Neural cell (in vitro differentiated cells): ENCODE data around the gene COL4A1.

Source experiments
- EZH2 ChIP-seq: fragments of 200-600, 300-800 bp; shearing (Covaris generic), sonication (generic); IDR thresholded peaks from 2 replicates; pipeline ENCODE4 v1.6.1; 2014; ENCODE audit warnings: antibody characterized with exemption, low read length, borderline replicate concordance, mild to moderate bottlenecking; ENCODE audit not compliant: insufficient read depth, poor library complexity, severe bottlenecking
- SMC3 ChIP-seq: fragments of 450-650 bp; conservative IDR thresholded peaks from 2 replicates; pipeline ENCODE4 v1.6.1; 2014; ENCODE audit warnings: antibody characterized with exemption, mild to moderate bottlenecking, moderate library complexity; ENCODE audit not compliant: poor library complexity
- TF ChIP-seq, protein P1 (sequence below): fragments of 450-650 bp; IDR thresholded peaks from 2 replicates; pipeline ENCODE4 v1.5.1; 2014; ENCODE audit warnings: antibody characterized with exemption, mild to moderate bottlenecking, moderate library complexity; ENCODE audit not compliant: poor library complexity, severe bottlenecking

DNA sequence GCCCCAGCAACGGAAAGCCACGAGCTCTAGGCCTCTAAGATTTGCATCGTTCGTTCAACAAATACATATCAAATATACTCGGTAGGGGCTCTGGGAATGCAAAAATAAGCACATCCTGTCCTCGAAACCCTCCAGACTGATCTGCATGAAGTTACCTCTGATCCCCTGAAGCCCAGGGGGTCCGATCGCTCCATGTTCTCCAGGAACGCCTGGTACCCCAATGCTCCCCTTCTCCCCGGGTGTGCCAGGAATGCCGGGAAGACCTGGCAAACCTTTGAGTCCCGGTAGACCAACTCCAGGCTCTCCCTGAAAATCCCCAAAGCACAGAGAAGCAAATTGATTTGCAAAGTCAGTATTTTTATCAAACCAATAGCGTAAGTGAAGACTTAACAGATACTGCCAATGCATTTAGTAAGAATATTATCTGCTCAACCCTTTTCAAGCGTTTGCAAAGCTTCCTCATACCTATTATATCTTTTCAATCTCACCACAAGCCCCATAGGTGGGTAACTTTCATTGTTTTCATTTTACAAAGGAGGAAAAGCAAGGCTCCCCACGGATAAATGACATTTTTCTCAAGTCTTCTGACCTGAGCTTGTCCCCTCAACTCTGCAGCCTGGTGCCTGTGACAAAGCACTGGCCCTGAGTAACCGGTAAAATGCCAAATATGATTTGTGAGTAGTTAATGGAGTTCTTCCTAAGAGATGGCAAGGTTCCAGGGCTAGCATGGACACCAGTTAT lies 127.7 kb downstream of the COL4A1 start:
- TF ChIP-seq EZH2 (no peak), SMC3 (no peak)
- TF ChIP-seq, protein P1, sequence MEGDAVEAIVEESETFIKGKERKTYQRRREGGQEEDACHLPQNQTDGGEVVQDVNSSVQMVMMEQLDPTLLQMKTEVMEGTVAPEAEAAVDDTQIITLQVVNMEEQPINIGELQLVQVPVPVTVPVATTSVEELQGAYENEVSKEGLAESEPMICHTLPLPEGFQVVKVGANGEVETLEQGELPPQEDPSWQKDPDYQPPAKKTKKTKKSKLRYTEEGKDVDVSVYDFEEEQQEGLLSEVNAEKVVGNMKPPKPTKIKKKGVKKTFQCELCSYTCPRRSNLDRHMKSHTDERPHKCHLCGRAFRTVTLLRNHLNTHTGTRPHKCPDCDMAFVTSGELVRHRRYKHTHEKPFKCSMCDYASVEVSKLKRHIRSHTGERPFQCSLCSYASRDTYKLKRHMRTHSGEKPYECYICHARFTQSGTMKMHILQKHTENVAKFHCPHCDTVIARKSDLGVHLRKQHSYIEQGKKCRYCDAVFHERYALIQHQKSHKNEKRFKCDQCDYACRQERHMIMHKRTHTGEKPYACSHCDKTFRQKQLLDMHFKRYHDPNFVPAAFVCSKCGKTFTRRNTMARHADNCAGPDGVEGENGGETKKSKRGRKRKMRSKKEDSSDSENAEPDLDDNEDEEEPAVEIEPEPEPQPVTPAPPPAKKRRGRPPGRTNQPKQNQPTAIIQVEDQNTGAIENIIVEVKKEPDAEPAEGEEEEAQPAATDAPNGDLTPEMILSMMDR = no peak
